Loucy (cell line): ENCODE measurements around the gene TIMM13.

Experiments used
- EZH2phosphoT487 ChIP-seq: fragments of 200-600 bp; IDR thresholded peaks from 2 replicates; pipeline ENCODE4 v1.6.1; 2018; ENCODE audit warnings: antibody characterized with exemption, mild to moderate bottlenecking, moderate library complexity, borderline replicate concordance
- TF ChIP-seq, protein P1 (sequence below): fragments of 200-600 bp; sonication (generic); conservative IDR thresholded peaks from 2 replicates; pipeline ENCODE4 v1.5.1; 2014; ENCODE audit warnings: mild to moderate bottlenecking, antibody characterized with exemption, low read length

DNA sequence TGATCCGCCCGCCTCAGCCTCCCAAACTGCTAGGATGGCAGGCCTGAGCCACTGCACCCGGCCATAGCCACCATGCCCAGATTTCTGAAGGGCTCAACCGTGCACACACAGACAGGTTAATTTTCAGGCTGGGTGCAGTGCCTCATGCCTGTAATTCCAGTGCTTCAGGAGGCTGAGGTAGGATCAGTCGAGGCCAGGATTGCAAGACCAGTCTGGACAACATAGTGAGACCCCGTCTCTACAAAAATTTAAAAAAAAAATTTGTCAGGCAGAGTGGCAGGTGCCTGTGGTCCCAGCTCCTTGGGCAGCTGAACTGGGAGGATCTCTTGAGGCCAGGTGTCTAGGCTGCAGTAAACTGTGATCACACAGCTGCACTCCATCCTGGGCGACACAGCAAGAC is 7.6 kb downstream of the TIMM13 start:
- TF ChIP-seq, protein P1, sequence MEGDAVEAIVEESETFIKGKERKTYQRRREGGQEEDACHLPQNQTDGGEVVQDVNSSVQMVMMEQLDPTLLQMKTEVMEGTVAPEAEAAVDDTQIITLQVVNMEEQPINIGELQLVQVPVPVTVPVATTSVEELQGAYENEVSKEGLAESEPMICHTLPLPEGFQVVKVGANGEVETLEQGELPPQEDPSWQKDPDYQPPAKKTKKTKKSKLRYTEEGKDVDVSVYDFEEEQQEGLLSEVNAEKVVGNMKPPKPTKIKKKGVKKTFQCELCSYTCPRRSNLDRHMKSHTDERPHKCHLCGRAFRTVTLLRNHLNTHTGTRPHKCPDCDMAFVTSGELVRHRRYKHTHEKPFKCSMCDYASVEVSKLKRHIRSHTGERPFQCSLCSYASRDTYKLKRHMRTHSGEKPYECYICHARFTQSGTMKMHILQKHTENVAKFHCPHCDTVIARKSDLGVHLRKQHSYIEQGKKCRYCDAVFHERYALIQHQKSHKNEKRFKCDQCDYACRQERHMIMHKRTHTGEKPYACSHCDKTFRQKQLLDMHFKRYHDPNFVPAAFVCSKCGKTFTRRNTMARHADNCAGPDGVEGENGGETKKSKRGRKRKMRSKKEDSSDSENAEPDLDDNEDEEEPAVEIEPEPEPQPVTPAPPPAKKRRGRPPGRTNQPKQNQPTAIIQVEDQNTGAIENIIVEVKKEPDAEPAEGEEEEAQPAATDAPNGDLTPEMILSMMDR, result no peak
- TF ChIP-seq EZH2phosphoT487, result no peak
